H1 (cell line): ENCODE measurements around the gene USP36. TPM values are rescaled to one million over a fixed set of nuclear protein-coding genes. Genes with fewer than 3 reads are reported as not detected.

Source experiments
- CTCF ChIA-PET: fragments of 300-600 bp; sonication (Branson Sonifier 250); formaldehyde crosslinking; loops from one replicate; lab custom pipeline; 2021; ENCODE audit not compliant: partially characterized antibody; lab: Charles Lee
- POLR2A ChIA-PET: fragments of 300-600 bp; sonication (Branson Sonifier 250); formaldehyde crosslinking; loops from one replicate; lab custom pipeline; 2021; ENCODE audit warnings: inconsistent platforms; ENCODE audit not compliant: partially characterized antibody; lab: Charles Lee
- DNase-seq, 2 experiments: peaks; one replicate each; pipeline versions ENCODE4 v3.0.0 to v3.0.0-alpha.2; 2010 to 2022; ENCODE audit warnings: low spot score in 2 of 2, low read depth in 1 of 2, mixed read lengths in 1 of 2
- FAIRE-seq: peaks from 2 replicates; lab custom pipeline; 2011; peaks lifted over from hg19 to GRCh38; lab: Jason Lieb, UNC
- H2AFZ ChIP-seq: 2 replicates; pipeline ENCODE4 v1.8.1; 2012; ENCODE audit warnings: low read length, inconsistent platforms
- H2AK5ac ChIP-seq: 2 replicates; pipeline ENCODE4 v1.6.1; 2013; ENCODE audit warnings: low read depth, low read length
- H2BK120ac ChIP-seq: replicated peaks from 2 replicates; pipeline ENCODE3; 2013; ENCODE audit warnings: low read depth, low read length, inconsistent platforms
- H2BK12ac ChIP-seq: 2 replicates; pipeline ENCODE4 v1.6.1; 2013; ENCODE audit warnings: low read depth, low read length
- H2BK15ac ChIP-seq: 2 replicates; pipeline ENCODE4 v1.6.1; 2013; ENCODE audit warnings: low read length
- H2BK20ac ChIP-seq: 2 replicates; pipeline ENCODE4 v1.6.1; 2013; ENCODE audit warnings: low read length
- H2BK5ac ChIP-seq: 2 replicates; pipeline ENCODE4 v1.6.1; 2013; ENCODE audit warnings: low read depth, low read length
- H3K14ac ChIP-seq: 2 replicates; pipeline ENCODE4 v1.6.1; 2013; ENCODE audit warnings: inconsistent platforms; ENCODE audit not compliant: insufficient read length
- H3K18ac ChIP-seq: 2 replicates; pipeline ENCODE4 v1.6.1; 2013; ENCODE audit warnings: low read length; ENCODE audit errors: extremely low read depth
- H3K23ac ChIP-seq: 2 replicates; pipeline ENCODE4 v1.6.1; 2013; ENCODE audit warnings: inconsistent platforms; ENCODE audit not compliant: insufficient read length
- H3K23me2 ChIP-seq: 2 replicates; pipeline ENCODE4 v1.6.1; 2013; ENCODE audit warnings: low read depth, low read length
- H3K27ac ChIP-seq: 2 replicates; pipeline ENCODE4 v1.6.1; 2011; ENCODE audit warnings: low read depth, low read length, inconsistent platforms
- H3K27me3 ChIP-seq, 4 experiments: replicated peaks in 1 of 4; 1 replicate in 1 of 4; 2 replicates in 3 of 4; pipeline versions ENCODE4 v1.6.1 to v1.8.1; 2011 to 2013; ENCODE audit warnings: low read length in 3 of 4, mild to moderate bottlenecking in 3 of 4, inconsistent platforms in 2 of 4, mixed read lengths in 2 of 4, moderate library complexity in 1 of 4; ENCODE audit not compliant: control insufficient read depth in 3 of 4, insufficient read depth in 3 of 4; ENCODE audit errors: extremely low read depth in 1 of 4
- H3K36me3 ChIP-seq, 4 experiments: 2 replicates each; pipeline versions ENCODE4 v1.6.1 to v1.8.1; 2011 to 2013; ENCODE audit warnings: mild to moderate bottlenecking in 4 of 4, low read length in 3 of 4, moderate library complexity in 2 of 4, control low read depth in 1 of 4, inconsistent platforms in 1 of 4; ENCODE audit not compliant: insufficient read depth in 4 of 4, control insufficient read depth in 2 of 4
- H3K4ac ChIP-seq: replicated peaks from 2 replicates; pipeline ENCODE3; 2013; ENCODE audit warnings: low read length, low read depth, mixed read lengths, inconsistent platforms; ENCODE audit not compliant: insufficient read length
- H3K4me1 ChIP-seq, 4 experiments: replicated peaks in 1 of 4; 1 replicate in 1 of 4; 2 replicates in 3 of 4; pipeline versions ENCODE4 v1.6.1 to v1.8.1; 2011 to 2013; ENCODE audit warnings: low read length in 3 of 4, inconsistent platforms in 2 of 4, mixed read lengths in 1 of 4; ENCODE audit not compliant: insufficient read depth in 4 of 4, control insufficient read depth in 3 of 4
- H3K4me2 ChIP-seq, 2 experiments: 2 replicates each; pipeline versions ENCODE4 v1.6.1 to v1.8.1; 2011 to 2013; ENCODE audit warnings: low read depth in 2 of 2, low read length in 2 of 2, control low read depth in 1 of 2, inconsistent platforms in 1 of 2, mild to moderate bottlenecking in 1 of 2; ENCODE audit not compliant: insufficient read depth in 1 of 2
- H3K4me3 ChIP-seq, 4 experiments: fragments of 200-600, 300-600 bp in 1 of 4; sonication (generic), shearing (Covaris generic), sonication (Bioruptor Twin) in 1 of 4; 2 replicates each; pipeline versions ENCODE4 v1.5.1 to v1.8.1; 2011 to 2016; ENCODE audit warnings: low read length in 4 of 4, low read depth in 3 of 4, control low read depth in 2 of 4, inconsistent platforms in 2 of 4, mild to moderate bottlenecking in 2 of 4, mixed read lengths in 1 of 4, moderate library complexity in 1 of 4; ENCODE audit not compliant: insufficient read depth in 2 of 4; ENCODE audit errors: extremely low read depth in 1 of 4
- H3K56ac ChIP-seq: replicated peaks from 2 replicates; pipeline ENCODE3; 2013; ENCODE audit warnings: low read depth, mild to moderate bottlenecking, mixed read lengths, low read length, inconsistent platforms; ENCODE audit not compliant: insufficient read length
- H3K79me1 ChIP-seq: 2 replicates; pipeline ENCODE4 v1.6.1; 2013; ENCODE audit warnings: low read depth, low read length, control low read depth
- H3K79me2 ChIP-seq, 2 experiments: 2 replicates each; pipeline versions ENCODE4 v1.6.1 to v1.8.1; 2012 to 2013; ENCODE audit warnings: low read length in 2 of 2, mild to moderate bottlenecking in 2 of 2, inconsistent platforms in 1 of 2; ENCODE audit not compliant: insufficient read depth in 2 of 2, control insufficient read depth in 1 of 2
- H3K9ac ChIP-seq, 4 experiments: replicated peaks in 1 of 4; 1 replicate in 1 of 4; 2 replicates in 3 of 4; pipeline versions ENCODE4 v1.6.1 to v1.8.1; 2011 to 2013; ENCODE audit warnings: low read depth in 3 of 4, low read length in 3 of 4, control low read depth in 2 of 4, mild to moderate bottlenecking in 2 of 4, moderate library complexity in 2 of 4, inconsistent platforms in 1 of 4; ENCODE audit errors: extremely low read depth in 1 of 4
- H3K9me3 ChIP-seq, 2 experiments: 2 replicates each; pipeline versions ENCODE4 v1.6.1 to v1.8.1; 2012 to 2013; ENCODE audit warnings: mild to moderate bottlenecking in 2 of 2, moderate library complexity in 2 of 2, control low read depth in 1 of 2, inconsistent platforms in 1 of 2, low read depth in 1 of 2, low read length in 1 of 2, mixed read lengths in 1 of 2; ENCODE audit not compliant: insufficient read depth in 2 of 2
- H4K20me1 ChIP-seq, 2 experiments: replicated peaks in 1 of 2; 2 replicates each; pipeline versions ENCODE3 to v1.8.1; 2011 to 2013; ENCODE audit warnings: inconsistent platforms in 2 of 2, low read length in 2 of 2, mild to moderate bottlenecking in 1 of 2; ENCODE audit not compliant: insufficient read depth in 2 of 2, control insufficient read depth in 1 of 2
- H4K5ac ChIP-seq: 2 replicates; pipeline ENCODE4 v1.6.1; 2013; ENCODE audit warnings: low read length, low read depth, mixed read lengths, inconsistent platforms; ENCODE audit not compliant: insufficient read length
- H4K8ac ChIP-seq: 2 replicates; pipeline ENCODE4 v1.8.0; 2013; ENCODE audit warnings: mild to moderate bottlenecking, moderate library complexity, low read length, inconsistent platforms; ENCODE audit not compliant: insufficient read depth; ENCODE audit errors: extremely low read depth
- H4K91ac ChIP-seq: replicated peaks from 2 replicates; pipeline ENCODE3; 2013; ENCODE audit warnings: low read length, mixed read lengths, inconsistent platforms; ENCODE audit not compliant: insufficient read length
- CBX8 ChIP-seq: fragments of 300-800, 300-1000 bp; sonication (generic); IDR thresholded peaks from 2 replicates; pipeline ENCODE4 v1.7.1; 2016; ENCODE audit warnings: low read depth, low read length, borderline replicate concordance
- HDAC2 ChIP-seq, 2 experiments: fragments of 300-600 bp in 1 of 2; sonication (generic) in 1 of 2; IDR thresholded peaks; 2 replicates each; pipeline ENCODE4 v1.6.1; 2011 to 2012; ENCODE audit warnings: low read depth in 2 of 2, low read length in 2 of 2, mild to moderate bottlenecking in 2 of 2, moderate library complexity in 2 of 2, borderline replicate concordance in 1 of 2, inconsistent platforms in 1 of 2
- KDM4A ChIP-seq: IDR thresholded peaks from one replicate; pipeline ENCODE4 v1.7.1; 2012; ENCODE audit warnings: low read depth, mild to moderate bottlenecking, moderate library complexity, low read length, inconsistent platforms; ENCODE audit not compliant: severe bottlenecking
- POU5F1 ChIP-seq: IDR thresholded peaks from 2 replicates; pipeline ENCODE4 v1.6.1; 2011; ENCODE audit warnings: low read depth, mild to moderate bottlenecking, low read length, moderate library complexity
- SP1 ChIP-seq: IDR thresholded peaks from 2 replicates; pipeline ENCODE4 v1.6.1; 2011; ENCODE audit warnings: low read depth, low read length
- WGBS, 2 experiments: shearing (Covaris generic) in 1 of 2; methylation state at CpG; one replicate each; pipeline versions ENCODE4 v1.1.6 to v1.1.7; 2013 to 2015; ENCODE audit warnings: low lambda C conversion rate in 2 of 2, mixed read lengths in 2 of 2, inconsistent platforms in 1 of 2, low coverage in 1 of 2, missing lambda C conversion rate in 1 of 2; ENCODE audit not compliant: insufficient replicate concordance in 2 of 2, insufficient coverage in 1 of 2, insufficient read length in 1 of 2; ENCODE audit errors: extremely low coverage in 1 of 2, missing lambda C conversion rate in 1 of 2; 5-methylcytosine and 5-hydroxymethylcytosine counted together
- polyA plus RNA-seq, 7 experiments: library from polyadenylated mRNA; depleted of rRNA in 3 of 7; stranded (reverse) in 5 of 7; unstranded in 2 of 7; fragments of >200 nt in 5 of 7; fragments of 200-250 nt in 2 of 7; gene quantifications; 1 replicate in 5 of 7; 2 replicates in 1 of 7; 4 replicates in 1 of 7; pipeline versions ENCODE4 v1.2.1 to v1.2.3, GENCODE V29; 2011 to 2013; ENCODE audit warnings: missing spikeins in 2 of 7, mixed read lengths in 2 of 7
- total RNA-seq: library from RNA; stranded (reverse); fragmentation: NEBNext Ultra II Directional; extraction: Animal tissue kit (Norgen Biotek cat#: 25700); gene quantifications from 2 replicates; pipeline ENCODE4 v1.2.1, GENCODE V29; 2021

USP36 gene
- total and polyA plus RNA-seq, 2 of the 8 experiments (the other 6 are each of a cell fraction or from before 2014, with no cell fraction given): 40.7 to 67.7 TPM

DNA sequence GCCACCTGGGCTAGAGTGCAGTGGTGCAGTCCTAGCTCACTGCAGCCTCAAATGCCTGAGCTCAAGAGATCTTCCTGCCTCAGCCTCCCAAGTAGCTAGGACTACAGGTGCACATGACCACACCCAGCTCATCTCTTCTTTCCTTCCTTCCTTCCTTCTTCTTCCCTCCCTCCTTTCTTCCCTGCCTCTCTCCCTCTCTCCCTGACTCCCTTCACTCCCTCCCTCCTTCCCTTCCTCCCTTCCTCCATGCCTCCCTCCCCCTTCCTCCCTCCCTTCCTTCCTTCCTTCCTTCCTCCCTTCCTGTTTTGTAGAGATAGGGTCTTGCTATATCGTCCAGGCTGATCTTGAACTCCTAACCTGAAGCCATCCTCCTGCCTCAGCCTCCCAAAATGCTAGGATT, 23.5 kb upstream of the USP36 start:
- Histone ChIP-seq H2BK120ac (no peak overlapping the region), H2BK12ac (no peak overlapping the region), H4K91ac (no peak overlapping the region), H3K23me2 (no peaks in the 10 kb centered on the region), H3K27ac (no peak overlapping the region), H3K18ac (no peak overlapping the region), H3K9ac (no peak overlapping the region), H3K36me3 (peaks cover 0 to 3% (median 0%) of the 10 kb centered on the region in 4 experiments; a peak in 2 of 8 replicates), H3K79me2 (no peaks in the 10 kb centered on the region), H2AFZ (no peak overlapping the region), H3K27me3 (no peaks in the 10 kb centered on the region), H4K5ac (no peak overlapping the region), H3K4me3 (no peak overlapping the region)
- POLR2A ChIA-PET: no interaction called here
- no peak for TF ChIP-seq POU5F1
- no peak for TF ChIP-seq KDM4A
- no peak for TF ChIP-seq CBX8
- TF ChIP-seq SP1: no peak
- no peak for TF ChIP-seq HDAC2 (IDR thresholded peaks at IDR 0.05; ENCODE audit: borderline replicate concordance in 1 of 2, low read depth in 2 of 2, low read length in 2 of 2)
- TF ChIP-seq, all 59 proteins: peak for 0
- no peak overlapping the region for H3K14ac ChIP-seq
- DNase-seq (no peak), FAIRE-seq (no peak)
- CTCF ChIA-PET: interaction anchor here (1.0 to 4.7 kb wide), 9 partner anchors 10 to 143 kb away, joined by 3 to 46 read pairs (median 7); partner anchors contain the start of gene CEP295NL
- no peak overlapping the region for H2BK20ac ChIP-seq
- H2AK5ac ChIP-seq: no peak overlapping the region
- H3K4me2 ChIP-seq: no peak overlapping the region
- no peaks in the 10 kb centered on the region for H3K9me3 ChIP-seq
- no peaks in the 10 kb centered on the region; a peak in 1 of 7 replicates for H3K4me1 ChIP-seq
- H2BK15ac ChIP-seq: no peak overlapping the region
- no peak overlapping the region for H4K8ac ChIP-seq
- no peak overlapping the region for H3K4ac ChIP-seq
- H4K20me1 ChIP-seq: peaks cover 0 to 4% of the 10 kb centered on the region in 2 experiments
- no peak overlapping the region for H3K23ac ChIP-seq
- 100% methylated on average over 1 of the region's 1 CpG; no CpG with 5 or more reads in 1 of the 2 experiments for WGBS, 2 experiments
- H2BK5ac ChIP-seq: no peak overlapping the region
- H3K79me1 ChIP-seq: no peaks in the 10 kb centered on the region
- no peak overlapping the region for H3K56ac ChIP-seq
